Measurements from ENCODE around the gene DES. TPM values are rescaled to one million over a fixed set of nuclear protein-coding genes. Genes with fewer than 3 reads are reported as not detected.

The DES gene
- total and polyA plus RNA-seq, 2 of the 4 experiments (the other 2 are of a cell fraction), result 4.3 to 4.9 TPM

DNA sequence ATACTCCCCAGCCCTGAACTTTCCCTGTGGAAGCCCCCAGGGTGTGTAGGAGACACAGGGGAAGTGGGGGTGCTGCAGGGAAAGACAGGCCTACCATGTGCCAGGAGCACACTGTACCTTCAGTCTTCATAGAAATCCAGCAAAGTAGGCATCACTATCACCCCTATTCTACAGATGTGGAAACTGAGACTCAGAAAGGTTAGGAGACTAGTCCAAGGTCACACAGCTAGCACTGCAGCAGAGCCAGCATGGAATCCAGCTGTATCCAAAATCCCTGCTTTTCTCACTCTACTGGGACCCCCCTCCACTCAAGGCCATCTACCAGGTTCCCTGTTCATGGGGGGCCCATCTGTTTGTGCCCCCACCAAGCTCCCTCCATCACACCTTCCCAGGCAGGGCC, 37.3 kb upstream of the DES start:
- BruUV-seq (replicated peaks), result no TSS peak
- ATAC-seq (ENCODE audit: low read depth), result no peak
- no peak overlapping the region for H3K4ac ChIP-seq (ENCODE audit: low read depth, low read length)
- H3K9ac ChIP-seq (ENCODE audit: low read depth, low read length), result no peak overlapping the region
- H2BK5ac ChIP-seq (ENCODE audit: low read depth, low read length, poor library complexity, severe bottlenecking), result no peak overlapping the region
- no peak overlapping the region for H4K5ac ChIP-seq (ENCODE audit: low read depth, low read length)
- no peak overlapping the region for H2AK5ac ChIP-seq (ENCODE audit: low read depth, low read length)
- H3K14ac ChIP-seq (replicated peaks; ENCODE audit: low read depth, low read length), result no peak overlapping the region
- no peaks in the 10 kb centered on the region for H4K20me1 ChIP-seq (ENCODE audit: insufficient read depth, low read length)
- intact Hi-C loops (cut with micrococcal nuclease) (no loop called here), in situ Hi-C loops (cut with MboI; ENCODE audit: low sequenced_read_pairs) (no loop called here), dilution Hi-C loops (cut with HindIII; ENCODE audit: low sequenced_read_pairs, unreplicated experiment) (no loop called here)
- no peak overlapping the region for H3K18ac ChIP-seq (ENCODE audit: low read depth, low read length)
- no peak overlapping the region for H3K56ac ChIP-seq (ENCODE audit: extremely low read depth, insufficient read depth, low read length)
- H3K27ac ChIP-seq (ENCODE audit: insufficient read depth, low read length), result no peak overlapping the region
- no peak overlapping the region for H4K91ac ChIP-seq (ENCODE audit: insufficient read depth, low read depth, low read length)
- peaks cover 52% of the 10 kb centered on the region for H3K36me3 ChIP-seq (ENCODE audit: control insufficient read depth, insufficient read depth, low read length)
- TF ChIP-seq RAD21 (IDR thresholded peaks at IDR 0.05; ENCODE audit: low read length) (no peak), BHLHE40 (IDR thresholded peaks at IDR 0.05; ENCODE audit: low read depth, low read length) (no peak), SMC3 (IDR thresholded peaks at IDR 0.05; ENCODE audit: low read depth, low read length) (no peak), MXI1 (IDR thresholded peaks at IDR 0.05; ENCODE audit: borderline replicate concordance, low read depth, low read length) (no peak), RCOR1 (IDR thresholded peaks at IDR 0.05; ENCODE audit: insufficient replicate concordance, low read length) (no peak), MAZ (IDR thresholded peaks at IDR 0.05; ENCODE audit: borderline replicate concordance, low read depth, low read length) (no peak), MAFK (IDR thresholded peaks at IDR 0.05; ENCODE audit: low read depth, low read length) (no peak), CEBPB (IDR thresholded peaks at IDR 0.05; ENCODE audit: low read depth, low read length) (no peak), RFX5 (IDR thresholded peaks at IDR 0.05; ENCODE audit: low read depth, low read length) (no peak), NFE2L2 (IDR thresholded peaks at IDR 0.05; ENCODE audit: low read depth, low read length) (no peak), POLR2A (IDR thresholded peaks at IDR 0.05; ENCODE audit: low read depth, low read length) (no peak), CHD1 (IDR thresholded peaks at IDR 0.05; ENCODE audit: low read depth, low read length) (no peak), FOS (IDR thresholded peaks at IDR 0.05; ENCODE audit: low read depth, low read length) (no peak)
- TF ChIP-seq, protein P1, sequence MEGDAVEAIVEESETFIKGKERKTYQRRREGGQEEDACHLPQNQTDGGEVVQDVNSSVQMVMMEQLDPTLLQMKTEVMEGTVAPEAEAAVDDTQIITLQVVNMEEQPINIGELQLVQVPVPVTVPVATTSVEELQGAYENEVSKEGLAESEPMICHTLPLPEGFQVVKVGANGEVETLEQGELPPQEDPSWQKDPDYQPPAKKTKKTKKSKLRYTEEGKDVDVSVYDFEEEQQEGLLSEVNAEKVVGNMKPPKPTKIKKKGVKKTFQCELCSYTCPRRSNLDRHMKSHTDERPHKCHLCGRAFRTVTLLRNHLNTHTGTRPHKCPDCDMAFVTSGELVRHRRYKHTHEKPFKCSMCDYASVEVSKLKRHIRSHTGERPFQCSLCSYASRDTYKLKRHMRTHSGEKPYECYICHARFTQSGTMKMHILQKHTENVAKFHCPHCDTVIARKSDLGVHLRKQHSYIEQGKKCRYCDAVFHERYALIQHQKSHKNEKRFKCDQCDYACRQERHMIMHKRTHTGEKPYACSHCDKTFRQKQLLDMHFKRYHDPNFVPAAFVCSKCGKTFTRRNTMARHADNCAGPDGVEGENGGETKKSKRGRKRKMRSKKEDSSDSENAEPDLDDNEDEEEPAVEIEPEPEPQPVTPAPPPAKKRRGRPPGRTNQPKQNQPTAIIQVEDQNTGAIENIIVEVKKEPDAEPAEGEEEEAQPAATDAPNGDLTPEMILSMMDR (conservative IDR thresholded peaks at IDR 0.05; ENCODE audit: low read depth, low read length), result no peak
- TF ChIP-seq, protein P2, sequence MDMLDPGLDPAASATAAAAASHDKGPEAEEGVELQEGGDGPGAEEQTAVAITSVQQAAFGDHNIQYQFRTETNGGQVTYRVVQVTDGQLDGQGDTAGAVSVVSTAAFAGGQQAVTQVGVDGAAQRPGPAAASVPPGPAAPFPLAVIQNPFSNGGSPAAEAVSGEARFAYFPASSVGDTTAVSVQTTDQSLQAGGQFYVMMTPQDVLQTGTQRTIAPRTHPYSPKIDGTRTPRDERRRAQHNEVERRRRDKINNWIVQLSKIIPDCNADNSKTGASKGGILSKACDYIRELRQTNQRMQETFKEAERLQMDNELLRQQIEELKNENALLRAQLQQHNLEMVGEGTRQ (IDR thresholded peaks at IDR 0.05; ENCODE audit: low read depth, low read length), result no peak
- TF ChIP-seq, protein P3, sequence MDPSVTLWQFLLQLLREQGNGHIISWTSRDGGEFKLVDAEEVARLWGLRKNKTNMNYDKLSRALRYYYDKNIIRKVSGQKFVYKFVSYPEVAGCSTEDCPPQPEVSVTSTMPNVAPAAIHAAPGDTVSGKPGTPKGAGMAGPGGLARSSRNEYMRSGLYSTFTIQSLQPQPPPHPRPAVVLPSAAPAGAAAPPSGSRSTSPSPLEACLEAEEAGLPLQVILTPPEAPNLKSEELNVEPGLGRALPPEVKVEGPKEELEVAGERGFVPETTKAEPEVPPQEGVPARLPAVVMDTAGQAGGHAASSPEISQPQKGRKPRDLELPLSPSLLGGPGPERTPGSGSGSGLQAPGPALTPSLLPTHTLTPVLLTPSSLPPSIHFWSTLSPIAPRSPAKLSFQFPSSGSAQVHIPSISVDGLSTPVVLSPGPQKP (IDR thresholded peaks at IDR 0.05; ENCODE audit: borderline replicate concordance, low read depth, low read length), result no peak
- H3K4me1 ChIP-seq (ENCODE audit: control insufficient read depth, insufficient read depth, low read length), result peaks cover 16% of the 10 kb centered on the region; the same call in 1 of the 2 replicates
- H2AK9ac ChIP-seq (replicated peaks; ENCODE audit: low read depth, low read length, poor library complexity), result no peak overlapping the region
- H3K79me1 ChIP-seq (ENCODE audit: low read depth in 1 of 2, low read length in 2 of 2), result peaks cover 9 to 10% of the 10 kb centered on the region in 2 experiments; a peak in 3 of 4 replicates
- no peaks in the 10 kb centered on the region for H3K9me3 ChIP-seq (ENCODE audit: control insufficient read depth, insufficient read depth, low read length)
- no peak overlapping the region for H3K23ac ChIP-seq (ENCODE audit: low read depth, low read length)
- no peak overlapping the region for H2BK20ac ChIP-seq (ENCODE audit: low read depth, low read length)
- peak overlapping the region; percentile 39 for H2AFZ ChIP-seq (replicated peaks; ENCODE audit: low read length, poor library complexity)
- no peaks in the 10 kb centered on the region for H3K27me3 ChIP-seq (ENCODE audit: control insufficient read depth, insufficient read depth, low read length)
- no peak for DNase-seq
- H2BK120ac ChIP-seq (ENCODE audit: low read depth, low read length), result no peak overlapping the region
- H4K8ac ChIP-seq (ENCODE audit: low read depth in 2 of 2, low read length in 2 of 2), result no peak overlapping the region
- H3K9me1 ChIP-seq (ENCODE audit: insufficient read depth, low read length), result no peaks in the 10 kb centered on the region; the same call in 1 of the 2 replicates
- POLR2A ChIA-PET (ENCODE audit: unreplicated experiment), result no interaction called here
- no peak overlapping the region for H3K4me3 ChIP-seq (ENCODE audit: insufficient read depth, low read depth, low read length)
- CTCF ChIA-PET, result no interaction called here
- no peak overlapping the region for H2BK15ac ChIP-seq (ENCODE audit: low read depth, low read length)
- H3K4me2 ChIP-seq (ENCODE audit: low read depth, low read length), result no peak overlapping the region
